SH-SY5Y (cell line): ENCODE data around the gene FJX1.

Source experiments
- GATA2 ChIP-seq: IDR thresholded peaks from 2 replicates; pipeline ENCODE4 v1.6.1; 2011; ENCODE audit warnings: mild to moderate bottlenecking, low read depth, low read length
- GATA3 ChIP-seq: IDR thresholded peaks from 2 replicates; pipeline ENCODE4 v1.6.1; 2011; ENCODE audit warnings: low read depth, mild to moderate bottlenecking, low read length, moderate library complexity

FJX1 gene

DNA sequence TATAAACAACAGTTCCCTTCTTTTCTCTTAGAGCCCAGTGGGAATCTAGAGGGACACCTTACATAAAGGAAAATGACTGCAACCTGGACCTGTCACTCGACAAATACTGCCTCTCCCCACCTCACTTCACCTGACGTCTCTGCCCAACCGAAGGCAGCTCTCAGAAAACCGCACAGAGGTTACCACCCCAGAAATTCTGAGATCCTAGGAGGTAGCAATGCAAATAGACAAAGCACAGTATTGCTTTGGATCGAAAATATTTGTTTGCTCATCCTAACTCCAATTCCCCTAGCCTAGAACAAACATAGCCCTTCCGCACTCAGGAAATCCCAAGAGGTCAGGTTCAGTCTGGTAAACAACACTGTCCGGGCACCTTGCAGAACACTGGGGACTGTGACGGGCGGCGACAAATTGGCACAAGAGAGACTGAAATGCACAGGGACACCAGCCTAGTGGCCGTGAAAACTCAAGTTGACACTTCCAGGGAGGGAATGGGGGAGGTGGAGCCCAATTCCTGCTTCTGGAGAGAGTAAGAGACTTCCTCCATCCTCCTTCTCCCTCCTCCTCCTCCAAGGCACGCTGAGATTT, 43.9 kb downstream of the FJX1 start:
- TF ChIP-seq GATA2 (no peak), GATA3 (no peak)

DNA sequence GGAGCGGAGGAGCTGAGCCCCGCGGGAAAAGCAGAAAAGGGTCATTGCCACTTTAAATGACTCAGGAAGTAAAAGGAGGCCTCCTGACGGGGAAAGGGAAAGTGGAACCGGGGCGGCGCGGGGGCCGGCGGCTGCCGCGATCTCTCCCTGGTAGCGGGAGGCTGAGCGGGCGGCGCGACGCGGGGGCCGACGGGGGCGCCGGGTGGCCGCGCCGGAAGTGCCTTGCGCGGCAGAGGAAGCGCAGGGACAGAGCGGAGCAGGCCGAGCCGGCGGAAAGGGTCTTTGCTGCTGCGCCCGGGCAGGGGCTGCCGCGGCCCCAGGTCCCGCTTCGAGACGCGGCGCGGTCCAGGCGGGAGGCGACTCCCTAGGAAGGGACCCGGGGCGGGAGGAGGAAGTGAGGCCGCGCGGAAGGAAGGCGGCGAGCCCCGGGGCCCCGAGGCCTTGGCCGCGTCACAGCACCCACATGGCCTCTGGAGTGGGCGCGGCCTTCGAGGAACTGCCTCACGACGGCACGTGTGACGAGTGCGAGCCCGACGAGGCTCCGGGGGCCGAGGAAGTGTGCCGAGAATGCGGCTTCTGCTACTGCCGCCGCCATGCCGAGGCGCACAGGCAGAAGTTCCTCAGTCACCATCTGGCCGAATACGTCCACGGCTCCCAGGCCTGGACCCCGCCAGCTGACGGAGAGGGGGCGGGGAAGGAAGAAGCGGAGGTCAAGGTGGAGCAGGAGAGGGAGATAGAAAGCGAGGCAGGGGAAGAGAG, 44.6 kb downstream of the FJX1 start, which contains the start of gene TRIM44:
Gene TRIM44, plus strand, starts transcription at position 127 of the 759 bp plus-strand sequence. Its CDS starts 337 bp downstream, at position 464.
- TF ChIP-seq GATA2 = no peak
- no peak for TF ChIP-seq GATA3

DNA sequence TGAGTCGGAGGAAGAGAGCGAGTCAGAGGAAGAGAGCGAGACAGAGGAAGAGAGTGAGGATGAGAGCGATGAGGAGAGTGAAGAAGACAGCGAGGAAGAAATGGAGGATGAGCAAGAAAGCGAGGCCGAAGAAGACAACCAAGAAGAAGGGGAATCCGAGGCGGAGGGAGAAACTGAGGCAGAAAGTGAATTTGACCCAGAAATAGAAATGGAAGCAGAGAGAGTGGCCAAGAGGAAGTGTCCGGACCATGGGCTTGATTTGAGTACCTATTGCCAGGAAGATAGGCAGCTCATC, 45.1 kb downstream of the FJX1 start:
- TF ChIP-seq GATA2 (no peak), GATA3 (no peak)

DNA sequence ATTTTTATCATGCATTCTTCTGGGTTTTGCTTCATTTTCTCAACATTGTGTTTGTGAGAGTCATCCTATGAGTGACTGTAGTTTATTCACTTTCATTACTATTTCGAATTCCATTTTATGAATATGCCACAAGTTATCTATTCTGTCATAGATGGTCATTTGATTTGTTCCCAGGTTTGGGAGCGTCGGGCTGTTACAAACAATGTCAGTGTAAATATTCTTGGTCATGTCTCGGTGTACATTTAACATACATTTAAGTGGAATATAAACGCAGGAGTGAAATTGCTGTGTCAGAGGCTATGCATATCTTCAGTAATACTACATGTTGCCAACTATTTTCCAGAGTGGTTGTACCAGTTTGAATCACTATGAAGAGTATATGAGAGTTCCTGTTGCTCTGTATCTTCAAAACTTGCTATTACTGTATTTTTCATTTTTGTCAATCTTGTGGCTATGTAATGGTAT, 46.7 kb downstream of the FJX1 start:
- TF ChIP-seq GATA3 = no peak
- no peak for TF ChIP-seq GATA2

DNA sequence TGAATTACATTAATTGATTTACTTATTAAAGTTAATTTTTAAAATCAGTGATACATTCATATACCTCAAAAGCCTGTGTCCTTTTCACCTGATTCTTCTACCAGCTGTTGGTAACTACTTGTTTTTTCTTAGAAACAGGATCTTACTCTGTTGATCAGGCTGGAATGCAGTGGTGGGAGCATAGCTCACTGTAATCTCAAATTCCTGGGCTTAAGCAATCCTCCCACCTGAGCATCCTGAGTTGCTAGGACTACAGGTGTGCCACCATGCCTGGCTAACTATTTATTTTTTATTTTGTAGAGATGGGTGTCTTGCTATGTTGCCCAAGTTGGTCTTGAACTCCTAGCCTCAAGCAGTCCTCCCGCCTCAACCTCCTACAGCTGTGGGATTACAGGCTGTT, 49.0 kb downstream of the FJX1 start:
- TF ChIP-seq GATA3 (no peak), GATA2 (no peak)
